ENCODE results near the gene ETV6. TPM values are rescaled to one million over a fixed set of nuclear protein-coding genes. Genes with fewer than 3 reads are reported as not detected.
"Not testable (repeated sequence)": the region's sequence is repeated elsewhere in the genome, so short reads cannot be mapped to it uniquely, and the experiment has no call there.

Gene ETV6
- total RNA-seq, 1 experiment from 2014 or later = 12.4 TPM

DNA sequence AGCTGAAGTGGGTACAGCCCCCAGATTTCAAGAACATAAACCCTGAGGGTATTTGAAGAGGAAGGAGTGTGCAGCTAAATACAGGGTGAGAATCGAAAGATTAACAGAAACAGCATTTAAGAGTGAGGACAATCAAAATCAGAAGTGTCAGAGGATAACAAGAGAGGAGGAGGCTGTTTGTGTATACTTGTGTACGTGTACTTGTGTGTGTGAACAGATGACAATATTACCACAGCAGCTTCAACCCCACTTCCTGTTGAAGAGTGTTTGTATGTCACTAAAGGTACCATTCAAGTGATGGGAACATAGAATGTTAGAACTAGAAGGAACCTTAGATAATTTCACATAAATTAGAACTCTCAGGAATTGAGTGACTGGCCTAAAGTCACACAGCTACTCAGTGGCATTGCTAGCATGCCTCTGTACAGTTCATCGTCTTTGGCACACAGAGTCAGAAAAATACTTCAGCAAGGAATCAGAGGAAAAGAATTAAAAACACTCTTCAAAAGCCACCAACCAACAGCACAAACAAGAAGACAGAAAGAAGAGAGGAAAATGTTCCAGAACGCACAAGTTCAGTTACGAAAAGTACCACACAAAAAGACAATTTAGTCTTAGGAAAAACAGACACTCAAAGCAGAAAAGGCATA lies 256.9 kb downstream of the ETV6 start:
- DNase-seq (ENCODE audit: low read depth) = no peak

DNA sequence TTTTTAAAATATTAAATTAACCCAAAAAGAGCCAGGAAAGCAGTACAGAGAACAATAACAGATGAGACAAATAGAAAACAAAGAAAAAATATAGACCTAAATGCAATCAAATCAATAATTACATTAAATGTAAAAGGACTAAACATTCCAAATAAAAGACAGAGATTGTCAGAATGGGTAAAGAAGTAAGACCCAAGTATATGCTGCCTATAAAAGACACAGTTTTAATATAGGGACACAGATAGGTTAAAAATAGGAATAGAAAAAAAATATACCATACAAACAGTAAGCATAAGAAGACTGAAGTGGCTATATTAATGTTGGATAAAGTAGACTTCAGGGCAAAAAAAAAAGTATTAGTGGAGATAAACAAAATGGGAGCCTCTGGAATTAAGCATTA lies 258.2 kb downstream of the ETV6 start:
- no peak for DNase-seq (ENCODE audit: low read depth)

GRCh38 chr12:11909406-11909805 lies 259.9 kb downstream of the ETV6 start:
- DNase-seq (ENCODE audit: low read depth) = not testable (repeated sequence)

DNA sequence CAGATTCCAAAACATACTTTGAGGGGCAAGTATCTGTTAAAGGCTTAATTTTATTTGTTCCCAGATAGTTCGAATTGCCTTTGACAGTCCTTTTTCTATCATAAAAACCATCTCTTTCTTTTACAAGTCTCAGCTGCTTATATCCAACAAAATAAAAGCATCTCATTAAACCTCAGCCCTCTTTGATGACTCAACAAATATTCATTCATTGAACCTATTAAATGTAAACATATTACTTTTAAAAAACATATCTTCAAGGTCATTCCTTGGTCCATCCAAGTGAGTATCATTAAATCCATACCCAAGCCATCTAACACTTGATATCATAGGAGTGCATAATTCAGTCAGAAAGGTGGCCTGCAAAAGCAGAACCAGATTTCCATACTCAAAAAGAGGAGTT lies 266.6 kb downstream of the ETV6 start:
- no peak for DNase-seq (ENCODE audit: low read depth)

DNA sequence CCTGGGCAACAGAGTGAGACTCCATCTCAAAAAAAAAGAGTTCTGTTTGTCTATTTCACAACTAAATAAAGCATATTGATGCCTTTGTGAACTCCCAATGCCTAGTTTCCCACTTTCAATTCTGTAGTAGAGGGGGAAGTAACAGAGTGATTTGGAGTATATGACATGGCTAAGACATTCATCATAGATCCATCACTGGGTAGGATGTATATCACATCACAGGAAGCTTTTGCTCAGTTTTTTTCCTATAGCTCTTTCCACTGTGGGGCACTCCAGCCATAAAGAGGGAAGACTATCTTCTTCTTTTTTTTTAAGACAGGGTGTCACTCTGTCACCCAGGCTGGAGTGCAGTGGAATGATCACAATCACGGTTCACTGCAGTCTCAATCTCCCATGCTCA lies 267.3 kb downstream of the ETV6 start:
- DNase-seq (ENCODE audit: low read depth) = no peak

DNA sequence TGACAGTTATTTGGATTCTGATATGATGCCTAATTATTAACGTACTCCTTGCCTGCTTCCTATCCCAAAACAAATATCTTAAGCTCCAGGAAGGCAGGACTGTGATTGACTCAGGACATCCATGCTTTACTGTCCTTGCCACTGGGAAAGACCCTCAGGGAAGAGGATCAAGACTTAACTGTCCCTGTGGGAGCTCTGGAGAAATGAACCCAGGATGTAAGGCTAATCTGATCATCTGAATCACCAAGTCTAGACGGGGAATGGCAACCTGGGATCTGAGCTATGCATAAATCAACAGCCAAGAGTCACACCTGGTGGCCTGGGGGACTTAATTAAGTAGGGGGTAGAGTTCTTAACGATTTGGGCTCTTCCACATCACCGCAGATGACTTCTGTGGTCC lies 268.0 kb downstream of the ETV6 start:
- DNase-seq (ENCODE audit: low read depth) = no peak

GRCh38 chr12:11920231-11920630 lies 270.8 kb downstream of the ETV6 start:
- no peak for DNase-seq (ENCODE audit: low read depth)

GRCh38 chr12:11922361-11922760 lies 272.9 kb downstream of the ETV6 start:
- DNase-seq (ENCODE audit: low read depth) = peak; percentile 52

GRCh38 chr12:11923067-11923466 lies 273.6 kb downstream of the ETV6 start:
- no peak for DNase-seq (ENCODE audit: low read depth)

- no peak for DNase-seq (ENCODE audit: low read depth)
These were observed 277.9 kb downstream of the ETV6 start for GRCh38 chr12:11927286-11927935.

DNA sequence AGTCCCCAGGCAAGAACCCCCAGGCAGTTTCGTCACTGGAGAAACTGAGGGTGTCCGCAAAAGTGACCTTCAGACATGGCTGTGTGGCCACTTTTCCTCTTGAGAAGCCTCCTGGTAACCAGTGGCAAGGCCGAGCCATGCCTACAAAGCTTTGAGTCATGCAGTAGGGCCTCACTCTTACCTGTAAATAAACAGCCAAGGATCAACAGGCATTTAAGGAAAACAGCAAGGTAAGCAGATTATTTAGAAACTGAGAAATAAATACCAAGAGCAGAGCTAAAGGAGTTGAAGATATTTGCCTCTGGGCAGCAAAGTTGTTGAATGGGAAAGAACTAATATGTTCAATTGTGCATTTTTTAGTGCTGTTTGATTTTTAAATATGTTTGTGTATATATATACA lies 280.2 kb downstream of the ETV6 start:
- no peak for DNase-seq (ENCODE audit: low read depth)

DNA sequence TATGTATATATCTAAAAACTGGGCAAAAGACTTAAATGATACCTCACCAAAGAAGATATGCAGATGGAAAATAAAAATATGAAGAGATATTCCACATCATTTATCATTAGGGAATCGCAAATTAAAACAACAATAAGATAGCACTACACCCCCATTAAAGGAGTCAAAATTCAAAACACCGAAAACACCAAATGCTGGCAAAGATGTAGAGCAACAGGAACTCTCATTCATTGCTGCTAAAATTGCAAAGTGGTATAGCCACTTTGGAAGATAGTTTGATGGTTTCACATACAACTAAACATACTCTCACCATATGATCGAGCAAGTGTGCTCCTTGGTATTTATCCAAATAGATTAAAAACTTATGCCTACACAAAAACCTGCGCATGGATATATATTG lies 289.7 kb downstream of the ETV6 start:
- no peak for DNase-seq (ENCODE audit: low read depth)

DNA sequence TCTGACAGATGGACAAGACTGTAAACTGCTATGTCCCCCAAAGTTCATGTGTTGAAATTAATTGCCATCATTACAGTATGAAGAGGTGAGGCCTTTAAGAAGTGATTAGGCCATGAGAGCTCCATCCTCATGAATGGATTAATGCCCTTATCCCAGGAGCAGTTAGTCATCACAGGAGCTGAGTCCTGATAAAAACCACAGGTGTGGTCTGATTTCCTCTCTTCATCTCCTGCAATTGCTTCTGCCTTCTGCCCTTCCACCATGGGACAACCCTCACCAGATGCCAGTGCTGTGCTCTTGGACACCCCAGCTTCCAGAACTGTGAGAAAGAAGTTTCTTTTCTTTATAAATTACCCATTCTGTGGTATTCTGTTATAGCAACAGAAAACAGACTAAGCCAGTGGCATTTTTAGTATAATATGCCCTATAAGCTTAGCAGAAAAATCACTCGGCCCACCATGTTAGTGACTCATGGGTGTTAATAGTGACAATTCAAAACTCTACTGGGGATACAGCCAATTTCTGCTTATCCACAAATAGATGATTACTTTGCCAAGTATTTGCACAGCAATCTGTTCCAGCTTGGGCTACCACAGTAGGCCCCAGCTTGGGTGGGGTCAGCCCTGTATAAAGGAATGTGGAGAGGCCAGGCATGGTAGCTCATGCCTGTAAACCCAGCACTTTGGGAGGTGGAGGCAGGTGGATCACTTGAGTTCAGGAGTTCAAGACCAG lies 292.3 kb downstream of the ETV6 start:
- DNase-seq (ENCODE audit: low read depth) = peak; percentile 91

- DNase-seq (ENCODE audit: low read depth) = no peak
These were observed 294.6 kb downstream of the ETV6 start for GRCh38 chr12:11943919-11944700.
